HFFc6 (cell line): ENCODE results near the gene BMPR1B. TPM values are rescaled to one million over a fixed set of nuclear protein-coding genes. Genes with fewer than 3 reads are reported as not detected.

ENCODE experiments used
- DNase-seq: peaks from one replicate; pipeline ENCODE4 v3.0.0-alpha.2; 2018
- H3K27ac Mint-ChIP-seq: 2 replicates; pipeline ENCODE4 v1.8.0; 2020; ENCODE audit warnings: mild to moderate bottlenecking, mixed read lengths
- H3K27me3 Mint-ChIP-seq: 2 replicates; pipeline ENCODE4 v1.8.0; 2021; ENCODE audit warnings: mild to moderate bottlenecking, moderate library complexity, mixed read lengths; ENCODE audit not compliant: insufficient read depth
- H3K36me3 Mint-ChIP-seq: 2 replicates; pipeline ENCODE4 v1.8.0; 2021; ENCODE audit warnings: low read depth, mixed read lengths
- H3K4me1 Mint-ChIP-seq: 2 replicates; pipeline ENCODE4 v1.8.0; 2020; ENCODE audit warnings: low read depth, mixed read lengths
- H3K4me3 Mint-ChIP-seq: 2 replicates; pipeline ENCODE4 v1.8.0; 2020; ENCODE audit warnings: mild to moderate bottlenecking, moderate library complexity, mixed read lengths
- H3K9me3 Mint-ChIP-seq: 2 replicates; pipeline ENCODE4 v1.8.0; 2020; ENCODE audit warnings: mild to moderate bottlenecking, mixed read lengths
- total RNA-seq, 6 experiments: library from RNA; stranded (reverse); fragmentation: NEBNext Ultra II Directional; extraction: Animal tissue kit (Norgen Biotek cat#: 25700); gene quantifications; 2 replicates in 1 of 6; 3 replicates in 5 of 6; pipeline ENCODE4 v1.2.3, GENCODE V29; 2021
- TF ChIP-seq, protein P1 (sequence below): fragments of 200-600 bp; sonication (generic); IDR thresholded peaks from 2 replicates; pipeline ENCODE4 v1.5.0; 2021; ENCODE audit warnings: antibody characterized with exemption, mild to moderate bottlenecking

The BMPR1B gene
- total RNA-seq, 6 experiments from 2014 or later, result not detected

DNA sequence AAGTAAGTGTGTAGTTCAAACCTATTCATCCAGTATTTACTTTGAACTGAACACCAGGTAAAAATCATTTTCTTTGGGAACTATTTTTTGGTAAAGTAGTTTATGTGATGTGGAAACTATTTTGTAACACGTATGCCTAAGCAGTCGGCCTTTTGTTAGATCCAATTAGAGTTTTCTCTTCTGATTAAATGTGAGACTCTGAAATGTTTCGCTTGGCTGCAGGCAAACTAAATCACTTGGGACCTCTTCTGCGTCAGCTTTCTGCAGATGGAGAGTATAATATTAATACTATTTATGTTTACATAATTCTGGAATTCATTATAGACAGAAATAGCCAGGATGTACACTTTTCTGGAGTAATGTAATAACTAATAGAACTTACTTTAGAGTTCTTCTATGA lies 46.9 kb downstream of the BMPR1B start:
- TF ChIP-seq, protein P1, sequence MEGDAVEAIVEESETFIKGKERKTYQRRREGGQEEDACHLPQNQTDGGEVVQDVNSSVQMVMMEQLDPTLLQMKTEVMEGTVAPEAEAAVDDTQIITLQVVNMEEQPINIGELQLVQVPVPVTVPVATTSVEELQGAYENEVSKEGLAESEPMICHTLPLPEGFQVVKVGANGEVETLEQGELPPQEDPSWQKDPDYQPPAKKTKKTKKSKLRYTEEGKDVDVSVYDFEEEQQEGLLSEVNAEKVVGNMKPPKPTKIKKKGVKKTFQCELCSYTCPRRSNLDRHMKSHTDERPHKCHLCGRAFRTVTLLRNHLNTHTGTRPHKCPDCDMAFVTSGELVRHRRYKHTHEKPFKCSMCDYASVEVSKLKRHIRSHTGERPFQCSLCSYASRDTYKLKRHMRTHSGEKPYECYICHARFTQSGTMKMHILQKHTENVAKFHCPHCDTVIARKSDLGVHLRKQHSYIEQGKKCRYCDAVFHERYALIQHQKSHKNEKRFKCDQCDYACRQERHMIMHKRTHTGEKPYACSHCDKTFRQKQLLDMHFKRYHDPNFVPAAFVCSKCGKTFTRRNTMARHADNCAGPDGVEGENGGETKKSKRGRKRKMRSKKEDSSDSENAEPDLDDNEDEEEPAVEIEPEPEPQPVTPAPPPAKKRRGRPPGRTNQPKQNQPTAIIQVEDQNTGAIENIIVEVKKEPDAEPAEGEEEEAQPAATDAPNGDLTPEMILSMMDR, result no peak
- no peak overlapping the region for H3K27ac Mint-ChIP-seq

DNA sequence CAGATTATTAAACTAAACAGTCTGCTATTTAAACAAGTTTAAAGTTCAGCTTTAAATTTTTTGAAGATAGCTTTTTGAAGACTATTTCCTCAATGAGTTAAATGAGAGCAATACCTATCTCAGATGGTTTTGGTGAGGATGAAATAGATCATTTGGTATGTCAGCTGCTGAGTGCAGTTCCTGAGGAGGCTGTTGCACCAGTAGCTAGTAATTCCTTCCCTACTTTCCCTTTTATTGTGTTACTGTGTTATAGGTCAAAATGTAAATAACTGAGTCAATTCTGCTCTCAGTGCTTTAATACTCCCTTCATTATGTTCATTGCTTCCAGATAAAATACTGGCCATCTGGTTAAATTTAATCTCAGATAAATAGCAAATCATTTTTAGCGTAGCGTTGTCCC lies 48.6 kb downstream of the BMPR1B start:
- no peaks in the 10 kb centered on the region for H3K4me1 Mint-ChIP-seq
- H3K4me3 Mint-ChIP-seq, result no peak overlapping the region
- TF ChIP-seq, protein P1, result no peak
- H3K27me3 Mint-ChIP-seq, result peaks cover 6% of the 10 kb centered on the region
- H3K9me3 Mint-ChIP-seq, result no peaks in the 10 kb centered on the region
- no peaks in the 10 kb centered on the region for H3K36me3 Mint-ChIP-seq
- H3K27ac Mint-ChIP-seq, result no peak overlapping the region
- no peak for DNase-seq

More for the DNA sequence above, 46.9 kb downstream of the BMPR1B start:
- Mint-ChIP-seq H3K9me3 (no peaks in the 10 kb centered on the region), H3K36me3 (no peaks in the 10 kb centered on the region), H3K27me3 (peaks cover 6% of the 10 kb centered on the region), H3K4me1 (no peaks in the 10 kb centered on the region), H3K4me3 (no peak overlapping the region)
- DNase-seq, result no peak

- H3K4me3 Mint-ChIP-seq, result no peak overlapping the region
- H3K27ac Mint-ChIP-seq, result no peak overlapping the region
- TF ChIP-seq, protein P1, result no peak
- no peaks in the 10 kb centered on the region for H3K9me3 Mint-ChIP-seq
- no peak for DNase-seq
- H3K36me3 Mint-ChIP-seq, result no peaks in the 10 kb centered on the region
- peaks cover under 1% of the 10 kb centered on the region for H3K27me3 Mint-ChIP-seq
- no peaks in the 10 kb centered on the region for H3K4me1 Mint-ChIP-seq
Observed at GRCh38 chr4:94811643-94812042, 53.9 kb downstream of the BMPR1B start.

GRCh38 chr4:94813221-94813620 lies 55.5 kb downstream of the BMPR1B start:
- Mint-ChIP-seq H3K4me1 (no peaks in the 10 kb centered on the region), H3K36me3 (no peaks in the 10 kb centered on the region), H3K9me3 (no peaks in the 10 kb centered on the region), H3K27me3 (peaks cover 4% of the 10 kb centered on the region), H3K27ac (no peak overlapping the region), H3K4me3 (no peak overlapping the region)
- DNase-seq, result no peak
- TF ChIP-seq, protein P1, result no peak

DNA sequence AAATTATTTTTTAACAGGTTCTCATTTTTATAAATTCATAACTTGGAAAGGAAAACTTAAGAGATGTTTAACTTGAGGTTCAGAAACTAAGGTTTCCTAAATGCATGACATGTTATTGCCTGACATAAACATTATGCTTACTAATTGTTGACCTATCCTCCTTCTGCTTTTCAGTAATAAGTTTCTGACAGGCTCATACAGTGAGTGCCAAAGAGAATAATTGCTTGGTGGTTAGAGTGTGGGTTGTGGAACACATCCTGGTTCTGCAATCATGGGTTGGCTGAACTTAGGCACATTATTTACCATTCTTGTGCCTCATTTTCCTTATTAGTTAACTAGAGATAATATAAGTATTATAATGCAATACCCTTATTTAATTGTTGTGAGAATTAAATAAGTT lies 56.5 kb downstream of the BMPR1B start:
- no peak overlapping the region for H3K4me3 Mint-ChIP-seq
- no peak overlapping the region for H3K27ac Mint-ChIP-seq
- TF ChIP-seq, protein P1, result no peak
- no peak for DNase-seq
- H3K27me3 Mint-ChIP-seq, result peaks cover 4% of the 10 kb centered on the region
- H3K36me3 Mint-ChIP-seq, result no peaks in the 10 kb centered on the region
- H3K9me3 Mint-ChIP-seq, result no peaks in the 10 kb centered on the region
- no peaks in the 10 kb centered on the region for H3K4me1 Mint-ChIP-seq
